HG03378 (cell line): ENCODE measurements around the gene RASGRF2.

Experiments used
- ATAC-seq: cut with Tn5 transposase; IDR thresholded peaks from one replicate; pipeline ENCODE4 v1.9.1; 2021; ENCODE audit warnings: mild to moderate bottlenecking, moderate library complexity; ENCODE audit not compliant: unreplicated experiment

Gene RASGRF2

DNA sequence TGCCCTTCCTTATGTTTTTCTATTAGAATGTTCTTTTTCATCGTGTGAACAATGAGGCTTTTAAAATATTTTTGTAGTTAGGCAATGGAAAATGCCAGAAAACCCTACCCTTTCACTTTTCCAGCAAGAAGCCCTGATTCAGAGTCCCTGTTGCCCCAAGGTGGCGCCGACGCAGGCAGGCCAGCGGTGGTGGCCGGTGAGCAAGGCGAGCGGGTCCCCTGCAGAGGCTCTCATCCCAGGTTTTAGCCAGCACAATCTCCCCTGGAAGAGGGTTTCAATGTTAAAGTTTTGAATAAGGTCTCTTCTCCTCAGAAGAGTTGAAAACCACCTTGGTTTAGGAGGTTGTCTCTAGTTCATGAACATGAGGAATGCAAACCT, 232.2 kb downstream of the RASGRF2 start:
- ATAC-seq = no peak

DNA sequence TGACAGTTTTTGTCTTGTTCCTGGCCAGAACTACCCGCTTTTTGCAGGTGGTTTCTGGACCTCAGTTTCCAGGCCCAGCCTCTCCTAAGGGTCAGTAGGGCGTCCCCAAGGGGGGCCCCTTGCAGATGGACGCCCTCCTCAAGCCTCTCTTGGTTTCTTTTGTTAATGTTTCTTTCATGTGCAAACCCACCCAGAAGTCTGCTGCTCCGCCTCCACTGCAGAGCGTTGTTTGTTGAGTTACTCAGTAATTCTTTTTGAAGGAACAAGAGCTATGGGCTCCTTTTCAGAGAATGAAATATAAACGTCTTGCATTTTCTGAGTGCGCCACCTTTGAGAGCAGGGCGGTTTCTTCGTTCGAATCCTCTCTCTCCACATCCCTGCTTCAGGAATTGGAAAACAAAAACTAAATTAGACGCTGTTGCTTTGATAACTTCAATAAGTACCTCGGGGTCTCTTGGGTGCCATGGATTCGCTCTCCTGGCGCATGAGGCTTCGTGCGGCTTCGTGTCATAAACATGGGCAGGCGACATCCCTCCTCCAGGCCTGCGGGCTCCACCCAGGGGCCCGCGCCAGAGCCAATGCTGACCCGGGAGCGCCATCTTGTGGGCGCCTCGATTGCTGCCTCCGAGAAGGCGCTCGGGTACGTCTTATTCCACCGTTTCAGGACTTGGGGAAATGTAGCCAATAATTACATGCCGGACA, 234.6 kb downstream of the RASGRF2 start:
- peak; percentile 64 for ATAC-seq

DNA sequence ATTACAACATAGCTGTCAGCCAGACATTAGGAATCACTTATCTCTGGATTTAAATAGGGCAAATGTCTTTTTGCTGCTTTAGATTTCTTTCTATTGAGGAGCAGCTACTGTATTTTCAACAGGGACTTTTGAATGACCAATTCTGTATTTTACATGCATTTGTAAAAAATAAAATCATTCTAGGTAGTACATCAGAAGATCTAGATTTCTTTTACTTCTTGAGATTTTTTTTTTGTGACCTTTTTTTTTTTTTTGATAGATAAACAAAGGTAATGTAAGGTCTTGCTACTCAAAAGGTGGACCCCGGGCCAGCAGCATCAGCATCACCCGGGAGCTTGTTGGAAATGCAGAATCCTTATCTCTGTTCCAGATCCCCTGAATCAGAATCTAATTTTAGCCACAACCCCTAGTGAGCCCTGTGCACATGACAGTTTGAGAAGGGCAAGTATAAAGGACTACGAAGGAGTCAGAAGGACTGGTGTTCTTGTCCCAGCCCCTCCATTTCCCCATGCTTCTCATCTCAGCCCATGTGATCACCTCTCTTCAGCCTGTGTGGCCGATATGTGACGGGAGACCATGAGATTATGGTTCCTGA, 235.3 kb downstream of the RASGRF2 start:
- ATAC-seq = no peak

DNA sequence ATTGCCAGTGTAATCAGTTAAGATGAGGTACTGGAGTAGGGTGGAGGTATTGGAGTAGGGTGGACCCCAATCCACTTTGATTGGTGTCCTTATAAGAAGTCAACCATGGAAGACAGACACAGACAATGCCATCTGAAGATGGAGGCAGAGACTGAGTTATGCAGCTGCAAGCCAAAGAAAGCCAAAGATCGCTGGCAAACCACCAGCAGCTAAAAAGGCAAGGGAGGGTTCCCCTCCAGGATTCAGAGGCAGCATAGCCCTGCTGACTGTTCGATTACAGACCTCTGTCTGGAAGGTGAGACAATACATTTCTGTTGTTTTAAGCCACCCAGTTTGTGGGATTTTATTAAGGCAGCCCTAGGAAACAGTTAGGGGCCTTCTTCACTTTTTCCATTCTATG, 242.5 kb downstream of the RASGRF2 start:
- no peak for ATAC-seq

DNA sequence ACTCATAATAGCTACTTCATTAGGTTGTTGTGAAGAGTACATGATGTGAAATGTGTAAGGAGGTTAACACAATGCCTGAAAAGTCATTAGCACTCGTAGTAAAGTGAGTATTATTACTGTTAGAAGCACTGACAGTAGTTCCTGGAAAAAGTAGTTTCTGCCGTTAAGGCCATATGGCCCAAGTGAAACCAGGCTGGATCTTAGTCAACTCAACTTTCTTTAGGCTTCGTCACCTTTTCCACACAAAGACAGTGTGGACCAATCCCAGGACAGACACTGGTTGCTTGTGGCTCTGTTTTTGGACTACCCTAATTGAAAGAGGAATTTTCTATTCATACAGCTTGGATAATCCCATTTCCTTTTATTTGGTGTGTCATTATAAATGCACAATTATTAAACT, 243.6 kb downstream of the RASGRF2 start:
- no peak for ATAC-seq

DNA sequence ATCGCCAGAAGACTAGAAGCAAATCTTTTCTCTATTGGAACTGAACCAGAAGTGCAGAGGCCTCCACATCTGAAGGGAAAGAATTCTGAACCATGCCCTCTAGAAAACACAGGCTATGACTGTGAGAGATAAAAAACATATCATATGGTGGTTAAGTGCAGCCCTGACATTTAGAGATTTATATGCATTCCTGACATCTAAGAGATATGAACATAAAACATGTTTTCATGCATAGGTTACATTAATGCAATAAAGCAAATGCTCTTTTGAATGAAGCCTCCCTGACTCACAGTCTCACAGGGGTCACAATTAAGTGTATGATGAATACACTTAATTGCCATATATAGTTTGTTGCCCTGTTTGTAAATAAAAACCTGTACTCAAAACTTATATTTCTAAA, 244.0 kb downstream of the RASGRF2 start:
- no peak for ATAC-seq

DNA sequence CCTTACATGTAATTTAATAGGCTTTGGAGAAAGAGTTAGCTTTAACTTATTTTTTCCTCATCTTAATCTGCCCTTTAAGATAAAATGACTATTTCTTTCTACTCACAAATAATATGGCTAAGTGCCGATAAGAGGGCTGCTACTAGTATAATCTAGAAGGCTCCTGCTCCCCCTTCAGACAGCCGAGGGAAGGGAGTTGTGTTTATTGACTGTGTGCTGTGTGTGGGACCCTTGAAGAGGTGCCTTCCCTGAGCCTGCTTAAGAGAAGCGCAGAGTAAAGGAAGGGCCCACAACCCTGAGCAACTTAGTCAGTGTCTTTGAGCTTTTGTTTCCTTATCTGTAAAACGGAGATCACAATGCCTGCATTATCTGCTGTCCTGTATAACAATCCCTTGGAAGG, 244.9 kb downstream of the RASGRF2 start:
- no peak for ATAC-seq

DNA sequence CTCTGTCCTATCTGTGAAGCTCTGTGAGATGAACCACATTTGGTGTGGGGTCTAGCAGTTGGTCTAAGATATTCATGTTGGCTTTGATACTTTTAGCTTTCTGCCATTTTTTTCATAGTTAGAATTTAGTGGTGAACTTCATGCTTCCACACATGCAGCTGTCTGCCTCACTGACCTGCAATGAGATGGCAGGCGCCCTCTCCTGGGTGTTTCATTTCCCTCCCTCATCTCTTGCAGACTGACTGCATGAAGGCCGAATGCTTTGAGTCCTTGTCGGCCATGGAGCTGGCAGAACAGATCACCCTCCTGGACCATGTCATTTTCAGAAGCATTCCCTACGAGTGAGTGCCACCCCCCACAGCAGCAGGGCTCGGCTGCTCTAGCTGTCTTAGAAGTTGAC, 246.8 kb downstream of the RASGRF2 start:
- ATAC-seq = no peak

DNA sequence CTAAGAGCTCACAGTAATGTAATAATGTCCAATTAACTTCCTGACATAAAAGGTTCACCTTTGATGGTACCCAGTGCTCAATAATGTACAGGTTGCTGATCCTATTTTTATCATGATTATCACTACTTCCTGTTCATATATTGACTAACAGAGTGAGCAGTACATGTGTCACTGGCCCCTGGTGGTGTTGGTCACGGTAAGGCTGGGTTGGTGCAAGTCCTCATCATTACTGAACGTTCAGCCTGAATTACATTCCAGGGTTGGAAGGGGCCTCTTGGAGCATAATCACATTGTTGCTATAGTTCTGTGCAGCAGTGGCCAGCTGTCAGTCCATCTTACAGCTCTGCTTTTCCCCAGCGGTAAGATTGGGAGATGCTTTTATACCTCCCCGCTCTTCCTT, 248.7 kb downstream of the RASGRF2 start:
- no peak for ATAC-seq

DNA sequence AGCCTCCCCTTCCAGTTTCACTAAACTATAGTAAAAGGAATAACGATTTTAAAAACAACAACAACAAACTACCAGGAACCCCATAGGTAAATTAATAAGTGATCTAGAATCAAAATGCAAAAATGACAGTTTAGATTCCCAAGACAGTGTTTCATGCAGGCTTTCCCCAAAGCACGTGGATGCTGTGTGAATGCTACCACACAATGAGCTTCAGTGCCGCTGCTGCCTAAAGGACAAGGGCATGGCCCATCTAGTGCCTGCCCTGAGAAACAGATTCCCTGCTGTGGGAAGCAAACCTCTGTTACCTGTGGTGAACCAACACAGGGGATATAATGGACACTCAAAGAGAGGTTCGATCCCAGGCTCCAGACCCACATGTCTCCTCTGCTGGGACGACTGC, 249.2 kb downstream of the RASGRF2 start:
- ATAC-seq = no peak

DNA sequence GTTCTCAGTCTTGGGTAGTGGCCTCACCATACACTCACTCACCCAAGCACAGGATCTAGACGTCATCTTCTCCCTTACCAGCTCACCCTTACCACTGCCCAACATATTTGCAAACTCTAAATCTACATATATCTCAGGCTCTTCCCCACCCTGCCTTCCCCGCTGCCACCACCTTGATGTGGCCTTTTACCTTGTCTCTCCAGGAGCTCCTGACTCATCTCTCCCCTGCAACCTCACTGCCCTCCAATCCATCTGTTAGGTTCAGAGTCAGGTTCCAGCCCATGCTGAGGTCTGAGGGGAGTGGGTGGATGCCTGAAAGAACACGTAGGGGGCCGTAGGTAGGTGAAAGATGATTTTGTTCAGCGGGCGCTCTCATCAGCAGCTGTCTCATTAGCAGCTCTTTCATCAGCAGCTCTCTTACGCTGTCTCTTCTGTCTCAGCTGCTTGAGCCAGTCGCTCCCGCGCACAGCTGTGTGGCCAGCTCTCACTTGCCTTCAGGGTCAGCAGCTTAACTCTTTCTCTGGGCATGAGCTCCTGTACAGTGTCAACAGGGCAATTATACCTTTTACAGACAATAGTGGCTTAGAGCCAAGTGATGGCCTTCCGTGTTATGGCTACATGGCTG, 249.8 kb downstream of the RASGRF2 start:
- ATAC-seq = no peak

DNA sequence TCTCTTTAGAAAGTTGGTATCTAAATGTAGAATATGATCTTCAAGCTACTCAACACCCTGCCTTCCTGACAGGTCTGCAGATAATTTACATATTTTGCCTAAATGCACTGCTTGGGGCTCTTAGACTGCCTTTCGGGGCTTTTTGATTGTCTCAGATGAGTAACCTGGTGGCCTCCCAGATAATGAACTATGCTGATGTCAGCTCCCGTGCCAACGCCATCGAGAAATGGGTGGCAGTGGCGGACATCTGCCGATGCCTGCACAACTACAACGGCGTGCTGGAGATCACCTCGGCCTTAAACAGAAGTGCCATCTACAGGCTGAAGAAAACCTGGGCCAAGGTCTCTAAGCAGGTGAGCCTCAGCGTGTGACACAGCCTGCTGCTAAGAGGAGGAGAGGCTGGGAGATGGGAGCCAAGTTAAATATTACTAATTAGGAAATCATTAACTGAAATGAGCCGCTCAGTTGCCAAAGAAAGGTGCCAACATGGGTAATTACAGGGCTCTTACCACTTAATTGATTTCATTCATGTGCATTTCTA, 252.1 kb downstream of the RASGRF2 start:
- peak; percentile 68 for ATAC-seq

DNA sequence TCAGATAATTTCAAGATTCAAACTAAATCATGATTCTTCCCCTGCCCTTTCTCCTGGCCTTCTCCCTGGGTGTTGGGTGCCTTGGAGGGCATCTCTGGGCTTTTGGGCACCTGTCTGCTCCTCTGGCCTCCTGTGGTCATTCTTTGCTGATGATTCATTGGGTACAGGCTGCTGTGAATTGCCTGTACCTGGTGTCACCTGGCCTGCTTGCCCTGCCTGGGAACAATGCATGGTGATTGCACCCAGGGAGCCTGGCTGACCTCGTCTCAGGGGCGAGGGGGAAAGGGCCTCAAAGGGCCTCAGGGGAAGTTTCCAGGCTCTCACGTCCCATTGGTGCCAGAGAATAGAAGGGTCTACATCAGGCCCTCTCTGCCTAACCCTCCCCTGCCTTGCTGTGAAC, 252.9 kb downstream of the RASGRF2 start:
- ATAC-seq = no peak

DNA sequence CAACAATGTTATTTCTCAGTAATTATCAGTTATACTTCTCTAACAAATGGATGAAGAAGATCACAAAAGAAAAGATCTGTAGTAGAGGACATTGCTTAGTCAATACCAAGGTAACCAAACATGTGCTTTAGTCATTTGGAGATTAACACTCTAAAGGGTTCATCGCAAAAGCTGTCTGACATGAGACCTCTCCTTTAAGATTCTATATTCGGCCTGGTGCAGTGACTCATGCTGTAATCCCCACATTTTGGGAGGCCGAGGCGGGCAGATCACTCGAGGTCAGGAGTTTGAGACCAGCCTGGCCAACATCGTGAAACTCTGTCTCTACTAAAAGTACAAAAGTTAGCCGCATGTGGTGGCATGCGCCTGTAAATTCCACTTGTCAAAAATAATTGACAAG, 254.7 kb downstream of the RASGRF2 start:
- ATAC-seq = no peak

DNA sequence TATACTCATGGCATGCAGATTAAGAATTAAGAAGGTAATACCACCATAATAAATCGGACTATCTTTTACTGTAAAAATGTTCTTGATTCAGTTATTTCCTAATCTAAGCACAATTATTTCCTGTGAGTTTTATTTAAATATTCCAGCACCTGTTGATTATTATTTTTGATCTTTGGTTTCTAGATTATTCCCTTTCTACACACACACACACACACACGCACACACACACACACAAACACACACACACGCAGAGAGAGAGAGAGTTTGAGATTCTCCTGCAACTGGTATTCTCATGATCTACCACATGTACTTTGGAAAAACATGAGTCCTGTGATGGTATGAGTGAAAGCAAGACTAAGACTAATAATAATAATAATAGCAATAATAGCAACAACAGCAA, 256.0 kb downstream of the RASGRF2 start:
- no peak for ATAC-seq

DNA sequence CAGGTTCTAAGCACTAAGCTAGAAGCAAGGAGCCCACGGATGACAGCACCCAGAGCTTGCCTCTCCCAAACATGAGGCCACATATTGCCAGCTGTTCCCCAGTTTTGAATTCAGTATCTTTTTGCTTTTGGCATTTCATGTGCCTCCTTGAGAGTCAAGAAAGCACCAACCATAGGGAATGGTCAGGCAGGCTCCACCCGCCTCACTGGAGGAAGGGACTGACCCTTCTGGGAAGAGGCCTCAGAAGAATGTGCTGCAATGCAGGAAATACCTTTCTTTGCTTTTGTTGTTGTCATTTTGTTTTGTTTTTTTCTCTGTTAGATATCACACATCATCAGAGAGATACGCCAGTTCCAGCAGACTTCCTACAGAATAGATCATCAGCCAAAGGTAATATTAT, 259.2 kb downstream of the RASGRF2 start:
- no peak for ATAC-seq

DNA sequence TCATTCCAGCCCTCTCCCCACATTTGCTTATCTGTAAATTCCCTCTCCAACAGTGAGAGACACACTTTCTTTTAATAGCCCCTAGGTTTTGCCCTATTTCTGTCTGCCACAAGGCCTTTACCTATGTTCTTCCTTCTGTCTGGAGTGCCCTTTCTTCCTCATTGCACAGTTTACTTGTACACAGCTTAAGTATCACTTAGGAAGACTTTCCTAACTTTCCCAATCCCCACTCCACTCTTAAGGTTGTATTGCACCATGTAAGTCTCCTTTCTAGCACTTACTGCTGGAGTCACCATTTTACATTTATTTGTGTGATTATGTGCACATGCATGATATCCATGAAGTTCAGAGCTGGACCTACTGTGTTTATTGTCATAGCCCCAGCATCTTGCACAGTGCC, 262.1 kb downstream of the RASGRF2 start:
- no peak for ATAC-seq

DNA sequence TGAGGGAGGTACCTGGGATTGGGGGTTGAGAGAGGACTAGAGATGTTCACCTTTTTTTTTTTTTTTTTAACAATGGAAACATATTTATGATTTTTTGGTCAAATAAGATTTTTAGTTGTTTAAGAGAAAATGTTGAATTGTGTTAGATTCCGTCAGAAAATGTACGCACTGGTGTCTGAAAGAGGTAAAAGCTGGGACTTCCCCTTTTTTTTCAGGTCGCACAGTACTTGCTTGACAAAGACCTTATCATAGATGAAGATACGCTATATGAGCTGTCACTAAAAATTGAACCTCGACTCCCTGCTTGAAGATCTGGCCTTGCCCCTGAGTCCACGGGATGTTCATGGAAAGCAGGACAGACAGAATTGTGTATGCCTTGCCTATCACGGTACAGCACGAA, 265.3 kb downstream of the RASGRF2 start:
- no peak for ATAC-seq

DNA sequence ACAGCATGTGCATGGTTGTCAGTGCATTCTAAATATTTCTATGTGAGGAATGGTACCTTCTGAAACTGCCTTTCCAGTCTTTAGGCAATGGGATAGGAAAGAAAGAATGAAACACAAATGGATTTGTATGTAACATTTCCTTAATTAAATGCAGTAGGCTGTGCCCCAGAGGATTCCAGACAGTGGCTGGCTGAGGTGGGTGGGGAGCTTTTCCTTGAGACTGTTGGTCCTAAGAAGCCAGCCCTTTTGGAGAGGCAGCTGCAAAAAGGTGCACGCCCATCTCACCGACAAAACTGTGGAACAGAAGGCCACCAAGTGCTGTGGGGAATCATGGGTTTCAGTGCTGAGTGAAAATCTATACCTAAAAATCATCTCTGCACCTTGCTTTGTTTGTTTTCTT, 266.1 kb downstream of the RASGRF2 start:
- ATAC-seq = no peak

DNA sequence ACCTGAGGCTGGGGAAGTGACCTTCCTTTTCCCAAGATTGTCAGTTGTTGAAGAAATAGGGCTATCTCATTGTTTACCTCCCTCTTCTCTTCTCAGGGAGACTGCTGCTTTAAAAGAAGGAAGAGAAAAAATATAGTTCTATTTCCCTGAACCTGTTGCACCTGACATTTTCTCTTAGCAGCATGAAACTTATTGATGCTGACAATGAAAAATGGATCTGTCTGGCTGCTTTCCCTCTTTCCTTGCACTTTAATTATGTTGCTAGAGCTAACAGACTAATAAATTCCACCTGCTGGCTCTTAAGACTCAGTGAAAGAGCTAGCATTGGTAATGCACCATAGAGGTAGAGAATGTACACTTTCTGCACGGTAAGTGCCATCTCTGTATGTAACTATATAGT, 266.8 kb downstream of the RASGRF2 start:
- ATAC-seq = no peak

DNA sequence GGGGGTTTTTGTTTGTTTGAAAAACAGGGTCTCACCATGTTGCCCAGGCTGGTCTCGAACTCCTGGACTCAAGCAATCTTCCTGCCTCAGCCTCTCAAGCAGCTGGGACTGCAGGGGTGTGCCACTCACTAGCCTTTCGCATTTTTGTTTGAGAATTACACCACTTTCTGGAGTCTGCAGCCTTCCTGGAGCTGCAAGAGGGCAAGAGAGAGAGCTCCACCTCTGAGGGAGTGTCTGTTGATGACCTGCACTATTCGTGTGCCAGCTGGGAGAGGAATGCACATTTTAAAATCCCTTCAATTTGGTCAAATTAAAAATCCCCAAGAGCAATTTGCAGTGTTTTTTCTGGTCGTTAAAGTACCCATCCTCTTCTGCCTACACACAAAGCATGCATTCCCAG, 267.9 kb downstream of the RASGRF2 start:
- ATAC-seq = no peak

DNA sequence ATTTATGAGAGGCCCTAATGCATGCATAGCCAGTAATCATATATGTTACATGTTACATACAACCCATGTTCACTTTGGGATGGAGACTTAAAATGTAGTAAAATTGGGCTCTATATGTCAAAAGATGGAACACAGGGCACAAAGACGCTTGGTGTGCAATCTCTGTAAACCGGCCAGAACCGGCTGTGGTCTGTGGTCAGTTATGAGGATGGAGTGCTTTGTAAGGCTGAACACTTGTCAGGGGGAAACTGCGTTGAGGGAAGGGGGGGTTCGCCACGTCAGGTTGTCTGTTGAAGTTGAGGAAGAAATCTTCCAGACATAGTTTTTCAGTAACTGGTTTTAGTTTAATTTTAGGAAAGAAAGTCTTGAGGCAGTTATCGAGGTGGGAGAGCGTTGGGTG, 270.3 kb downstream of the RASGRF2 start:
- no peak for ATAC-seq
